Loucy (cell line): ENCODE results near the gene GAK.

Experiments used
- EZH2phosphoT487 ChIP-seq: fragments of 200-600 bp; IDR thresholded peaks from 2 replicates; pipeline ENCODE4 v1.6.1; 2018; ENCODE audit warnings: antibody characterized with exemption, mild to moderate bottlenecking, moderate library complexity, borderline replicate concordance
- TF ChIP-seq, protein P1 (sequence below): fragments of 200-600 bp; sonication (generic); conservative IDR thresholded peaks from 2 replicates; pipeline ENCODE4 v1.5.1; 2014; ENCODE audit warnings: mild to moderate bottlenecking, antibody characterized with exemption, low read length

DNA sequence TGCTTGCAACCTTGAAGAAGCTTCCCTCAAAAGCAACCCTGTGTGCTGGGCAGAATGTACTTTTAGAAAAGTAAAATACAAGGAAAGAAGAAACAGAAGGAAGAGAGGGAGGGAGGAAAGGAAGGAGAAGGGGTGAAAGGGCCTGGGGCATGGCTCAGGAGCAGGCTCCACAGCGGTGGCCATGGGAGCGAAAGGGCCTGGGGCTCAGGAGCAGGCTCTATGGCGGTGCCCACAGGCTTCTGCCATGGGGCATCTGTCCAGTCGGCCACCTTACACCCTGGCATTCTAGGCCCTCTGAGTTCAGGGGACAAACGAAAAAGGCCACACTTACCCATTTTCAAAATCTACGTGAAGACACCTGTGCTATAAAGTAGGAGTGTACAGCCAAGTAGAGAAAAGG is 31.4 kb downstream of the GAK start:
- TF ChIP-seq, protein P1, sequence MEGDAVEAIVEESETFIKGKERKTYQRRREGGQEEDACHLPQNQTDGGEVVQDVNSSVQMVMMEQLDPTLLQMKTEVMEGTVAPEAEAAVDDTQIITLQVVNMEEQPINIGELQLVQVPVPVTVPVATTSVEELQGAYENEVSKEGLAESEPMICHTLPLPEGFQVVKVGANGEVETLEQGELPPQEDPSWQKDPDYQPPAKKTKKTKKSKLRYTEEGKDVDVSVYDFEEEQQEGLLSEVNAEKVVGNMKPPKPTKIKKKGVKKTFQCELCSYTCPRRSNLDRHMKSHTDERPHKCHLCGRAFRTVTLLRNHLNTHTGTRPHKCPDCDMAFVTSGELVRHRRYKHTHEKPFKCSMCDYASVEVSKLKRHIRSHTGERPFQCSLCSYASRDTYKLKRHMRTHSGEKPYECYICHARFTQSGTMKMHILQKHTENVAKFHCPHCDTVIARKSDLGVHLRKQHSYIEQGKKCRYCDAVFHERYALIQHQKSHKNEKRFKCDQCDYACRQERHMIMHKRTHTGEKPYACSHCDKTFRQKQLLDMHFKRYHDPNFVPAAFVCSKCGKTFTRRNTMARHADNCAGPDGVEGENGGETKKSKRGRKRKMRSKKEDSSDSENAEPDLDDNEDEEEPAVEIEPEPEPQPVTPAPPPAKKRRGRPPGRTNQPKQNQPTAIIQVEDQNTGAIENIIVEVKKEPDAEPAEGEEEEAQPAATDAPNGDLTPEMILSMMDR = no peak
- TF ChIP-seq EZH2phosphoT487 = no peak
